ENCODE results near the gene RYR2.

RYR2 gene

GRCh38 chr1:237029850-237030535 lies 12.0 kb upstream of the RYR2 start:
- no peak for DNase-seq (ENCODE audit: low read depth)
- TF ChIP-seq CTCF (IDR thresholded peaks at IDR 0.05; ENCODE audit: control insufficient read depth, extremely low read depth, insufficient read depth), result no peak
- H3K4me3 ChIP-seq (ENCODE audit: low read depth, low read length), result no peak overlapping the region

GRCh38 chr1:237031480-237031879 lies 10.5 kb upstream of the RYR2 start:
- H3K4me3 ChIP-seq (ENCODE audit: low read depth, low read length), result no peak overlapping the region
- TF ChIP-seq CTCF (IDR thresholded peaks at IDR 0.05; ENCODE audit: control insufficient read depth, extremely low read depth, insufficient read depth), result no peak
- no peak for DNase-seq (ENCODE audit: low read depth)

- no peak for DNase-seq (ENCODE audit: low read depth)
- TF ChIP-seq CTCF (IDR thresholded peaks at IDR 0.05; ENCODE audit: control insufficient read depth, extremely low read depth, insufficient read depth), result no peak
- no peak overlapping the region for H3K4me3 ChIP-seq (ENCODE audit: low read depth, low read length)
These were observed 10.0 kb upstream of the RYR2 start for GRCh38 chr1:237032029-237032428.

GRCh38 chr1:237033061-237033460 lies 8.9 kb upstream of the RYR2 start:
- H3K4me3 ChIP-seq (ENCODE audit: low read depth, low read length), result no peak overlapping the region
- no peak for DNase-seq (ENCODE audit: low read depth)
- no peak for TF ChIP-seq CTCF (IDR thresholded peaks at IDR 0.05; ENCODE audit: control insufficient read depth, extremely low read depth, insufficient read depth)

- no peak overlapping the region for H3K4me3 ChIP-seq (ENCODE audit: low read depth, low read length)
- no peak for DNase-seq (ENCODE audit: low read depth)
- no peak for TF ChIP-seq CTCF (IDR thresholded peaks at IDR 0.05; ENCODE audit: control insufficient read depth, extremely low read depth, insufficient read depth)
These were observed 8.2 kb upstream of the RYR2 start for GRCh38 chr1:237033804-237034203.

- H3K4me3 ChIP-seq (ENCODE audit: low read depth, low read length), result no peak overlapping the region
- no peak for DNase-seq (ENCODE audit: low read depth)
- TF ChIP-seq CTCF (IDR thresholded peaks at IDR 0.05; ENCODE audit: control insufficient read depth, extremely low read depth, insufficient read depth), result no peak
These were observed 6.2 kb upstream of the RYR2 start for GRCh38 chr1:237035759-237036158.

GRCh38 chr1:237038211-237038610 lies 3.8 kb upstream of the RYR2 start:
- H3K4me3 ChIP-seq (ENCODE audit: low read depth, low read length), result no peak overlapping the region
- no peak for DNase-seq (ENCODE audit: low read depth)
- TF ChIP-seq CTCF (IDR thresholded peaks at IDR 0.05; ENCODE audit: control insufficient read depth, extremely low read depth, insufficient read depth), result no peak
